Breast epithelium (tissue), 3 donors: ENCODE data around the gene SYT1.

Source experiments
- CTCF ChIP-seq, 3 donors: fragments of 450-650 bp; IDR thresholded peaks; one replicate each; pipeline ENCODE4 v1.5.1; 2016 to 2017; ENCODE audit warnings: antibody characterized with exemption in 3 of 3, mild to moderate bottlenecking in 3 of 3, moderate library complexity in 3 of 3
- POLR2A ChIP-seq: fragments of 450-650 bp; IDR thresholded peaks from one replicate; pipeline ENCODE4 v1.6.1; 2016; ENCODE audit warnings: antibody characterized with exemption, mild to moderate bottlenecking, moderate library complexity
- POLR2AphosphoS5 ChIP-seq, 3 donors: sonication (generic); formaldehyde crosslinking; IDR thresholded peaks; one replicate each; pipeline ENCODE4 v1.6.1; 2017; ENCODE audit warnings: antibody characterized with exemption in 3 of 3

- TF ChIP-seq CTCF (IDR thresholded peaks at IDR 0.05), result no peak
- TF ChIP-seq POLR2AphosphoS5 (IDR thresholded peaks at IDR 0.05), result no peak
- no peak for TF ChIP-seq POLR2A
These were observed 94.4 kb downstream of the SYT1 start for GRCh38 chr12:78958941-78959340.
